CD14-positive monocyte (primary cell): Measurements from ENCODE around the gene SEC24D. TPM values are rescaled to one million over a fixed set of nuclear protein-coding genes. Genes with fewer than 3 reads are reported as not detected.

Experiments used
- DNase-seq, 3 donors: peaks; one replicate each; pipeline ENCODE4 v3.0.0-alpha.2; 2011 to 2022
- H2AFZ ChIP-seq: 2 replicates; pipeline ENCODE4 v1.6.0; 2012; ENCODE audit warnings: mild to moderate bottlenecking, low read depth, low read length, inconsistent platforms; ENCODE audit not compliant: insufficient read depth, poor library complexity, severe bottlenecking
- H3K27ac ChIP-seq, 2 donors: 1 replicate in 1 of 2; 2 replicates in 1 of 2; pipeline ENCODE4 v1.5.1; 2012 to 2013; ENCODE audit warnings: low read length in 2 of 2, control low read depth in 1 of 2, inconsistent platforms in 1 of 2, low read depth in 1 of 2, mild to moderate bottlenecking in 1 of 2
- H3K27me3 ChIP-seq, 2 donors: one replicate each; pipeline versions ENCODE4 v1.6.0 to v1.6.1; 2011 to 2013; ENCODE audit warnings: low read length in 2 of 2; ENCODE audit not compliant: control insufficient read depth in 2 of 2, insufficient read depth in 2 of 2
- H3K36me3 ChIP-seq, 2 donors: replicated peaks in 1 of 2; 1 replicate in 1 of 2; 2 replicates in 1 of 2; pipeline versions ENCODE4 v1.5.1 to v1.6.1; 2012 to 2013; ENCODE audit warnings: low read length in 2 of 2, control low read depth in 1 of 2, inconsistent platforms in 1 of 2, mild to moderate bottlenecking in 1 of 2; ENCODE audit not compliant: insufficient read depth in 2 of 2, control insufficient read depth in 1 of 2
- H3K4me1 ChIP-seq, 2 donors: 1 replicate in 1 of 2; 2 replicates in 1 of 2; pipeline versions ENCODE4 v1.5.1 to v1.6.1; 2012 to 2013; ENCODE audit warnings: low read length in 2 of 2, control low read depth in 1 of 2, inconsistent platforms in 1 of 2, mild to moderate bottlenecking in 1 of 2, moderate library complexity in 1 of 2; ENCODE audit not compliant: insufficient read depth in 2 of 2, control insufficient read depth in 1 of 2
- H3K4me2 ChIP-seq: replicated peaks from 2 replicates; pipeline ENCODE3; 2012; ENCODE audit warnings: low read length, moderate library complexity, mild to moderate bottlenecking; ENCODE audit not compliant: poor library complexity, severe bottlenecking; ENCODE audit errors: extremely low read depth
- H3K4me3 ChIP-seq, 3 experiments: fragments of 200-600 bp in 1 of 3; sonication (generic) in 1 of 3; replicated peaks in 1 of 3; 1 replicate in 2 of 3; 2 replicates in 1 of 3; pipeline ENCODE4 v1.5.1; 2011 to 2013; ENCODE audit warnings: low read length in 3 of 3, mild to moderate bottlenecking in 3 of 3, control low read depth in 2 of 3, low read depth in 2 of 3, inconsistent platforms in 1 of 3, moderate library complexity in 1 of 3
- H3K79me2 ChIP-seq: 2 replicates; pipeline ENCODE4 v1.6.0; 2012; ENCODE audit warnings: mild to moderate bottlenecking, control low read depth, inconsistent platforms, low read length, moderate library complexity; ENCODE audit not compliant: insufficient read depth
- H3K9ac ChIP-seq: 2 replicates; pipeline ENCODE4 v1.6.0; 2017; ENCODE audit warnings: low read length, mild to moderate bottlenecking; ENCODE audit not compliant: insufficient read depth, poor library complexity, severe bottlenecking
- H3K9me3 ChIP-seq, 2 donors: replicated peaks in 1 of 2; 1 replicate in 1 of 2; 2 replicates in 1 of 2; pipeline versions ENCODE4 v1.5.1 to v1.6.1; 2012 to 2013; ENCODE audit warnings: low read length in 2 of 2, control low read depth in 1 of 2; ENCODE audit not compliant: control insufficient read depth in 1 of 2, insufficient read depth in 1 of 2
- H4K20me1 ChIP-seq: 2 replicates; pipeline ENCODE4 v1.6.0; 2012; ENCODE audit warnings: mild to moderate bottlenecking, low read length, control low read depth, moderate library complexity; ENCODE audit not compliant: insufficient read depth
- H3K27ac Mint-ChIP-seq, 7 donors: one replicate each; pipeline ENCODE4 v1.8.0; 2020; ENCODE audit warnings: mild to moderate bottlenecking in 7 of 7, mixed read lengths in 7 of 7, moderate library complexity in 6 of 7, inconsistent platforms in 2 of 7
- H3K27me3 Mint-ChIP-seq, 3 donors: one replicate each; pipeline ENCODE4 v1.8.0; 2021 to 2022; ENCODE audit warnings: low read depth in 3 of 3, mild to moderate bottlenecking in 3 of 3, mixed read lengths in 3 of 3, moderate library complexity in 3 of 3, inconsistent platforms in 1 of 3
- H3K36me3 Mint-ChIP-seq, 2 donors: one replicate each; pipeline ENCODE4 v1.8.0; 2020; ENCODE audit warnings: mixed read lengths in 2 of 2, inconsistent platforms in 1 of 2, mild to moderate bottlenecking in 1 of 2
- H3K4me1 Mint-ChIP-seq: one replicate; pipeline ENCODE4 v1.8.0; 2020; ENCODE audit warnings: mild to moderate bottlenecking, mixed read lengths
- H3K4me3 Mint-ChIP-seq, 2 donors: one replicate each; pipeline ENCODE4 v1.8.0; 2020; ENCODE audit warnings: mild to moderate bottlenecking in 2 of 2, mixed read lengths in 2 of 2, moderate library complexity in 1 of 2
- H3K9me3 Mint-ChIP-seq, 7 donors: one replicate each; pipeline ENCODE4 v1.8.0; 2020 to 2022; ENCODE audit warnings: mixed read lengths in 7 of 7, mild to moderate bottlenecking in 6 of 7, moderate library complexity in 6 of 7, inconsistent platforms in 2 of 7
- CTCF ChIP-seq: fragments of 200-600 bp; IDR thresholded peaks from one replicate; pipeline ENCODE4 v1.8.0; 2022; ENCODE audit warnings: antibody characterized with exemption, mild to moderate bottlenecking
- WGBS: methylation state at CpG from one replicate; pipeline ENCODE4 v1.1.5; 2013; ENCODE audit warnings: missing lambda C conversion rate; ENCODE audit not compliant: insufficient coverage; 5-methylcytosine and 5-hydroxymethylcytosine counted together
- intact Hi-C, 2 donors: fragments of 100-400 bp; cut with micrococcal nuclease; formaldehyde crosslinking; loops; one replicate each; pipeline versions ENCODE4 v1.15.0 to v1.15.1; 2023
- polyA plus RNA-seq, 3 donors: library from polyadenylated mRNA; depleted of rRNA in 1 of 3; unstranded in 2 of 3; stranded (reverse) in 1 of 3; fragments of 300-500 nt in 2 of 3; fragments of >200 nt in 1 of 3; fragmentation: Illumina TruSeq in 2 of 3; gene quantifications; 1 replicate in 2 of 3; 2 replicates in 1 of 3; pipeline ENCODE4 v1.2.3, GENCODE V29; 2012 to 2021

Gene SEC24D
- polyA plus RNA-seq, 3 donors = 16.8 to 31.3 (median 22.6) TPM

DNA sequence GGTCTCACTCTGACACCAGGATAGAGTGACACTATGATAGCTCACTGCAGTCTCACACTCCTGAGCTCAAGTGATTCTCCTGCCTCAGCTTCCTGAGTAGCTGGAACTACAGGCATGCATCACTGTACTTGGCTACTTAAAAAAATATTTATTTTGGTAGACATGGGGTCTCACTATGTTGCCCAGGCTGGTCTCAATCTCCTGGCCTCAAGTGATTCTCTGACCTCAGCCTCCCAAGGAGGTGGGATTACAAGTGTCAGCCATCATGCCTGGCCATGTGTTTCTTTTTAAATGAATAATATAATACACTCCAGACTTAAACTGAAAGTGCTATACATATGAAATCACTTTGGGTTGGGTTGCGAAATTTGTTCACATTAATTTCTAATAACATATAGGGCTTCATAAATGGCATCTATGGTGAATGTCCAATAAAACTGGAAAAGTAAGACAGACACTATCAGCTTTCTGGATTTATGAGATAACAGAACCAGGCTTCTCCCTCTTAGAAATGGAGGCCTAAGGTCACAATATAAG lies 48.0 kb downstream of the SEC24D start:
- Mint-ChIP-seq H3K27me3 (no peaks in the 10 kb centered on the region), H3K27ac (no peak overlapping the region), H3K36me3 (peaks cover 59 to 65% of the 10 kb centered on the region in 2 donors), H3K9me3 (peaks cover 0 to 5% (median 1%) of the 10 kb centered on the region in 7 donors), H3K4me1 (no peaks in the 10 kb centered on the region), H3K4me3 (no peak overlapping the region)
- DNase-seq = no peak
- H3K36me3 ChIP-seq = peaks cover 40 to 70% of the 10 kb centered on the region in 2 donors
- no peaks in the 10 kb centered on the region for H3K9me3 ChIP-seq
- no peaks in the 10 kb centered on the region for H3K27me3 ChIP-seq
- H3K4me1 ChIP-seq = no peaks in the 10 kb centered on the region
- intact Hi-C loops = no loop called here
- H3K9ac ChIP-seq = no peak overlapping the region
- no peak overlapping the region for H3K4me2 ChIP-seq
- no peak for TF ChIP-seq CTCF
- H4K20me1 ChIP-seq = no peaks in the 10 kb centered on the region
- no peak overlapping the region for H3K4me3 ChIP-seq
- H3K79me2 ChIP-seq = no peaks in the 10 kb centered on the region
- WGBS = no CpG with 5 or more reads among the region's 1 CpG
- H3K27ac ChIP-seq = no peak overlapping the region
- no peak overlapping the region for H2AFZ ChIP-seq

- DNase-seq = no peak
- Mint-ChIP-seq H3K4me1 (no peaks in the 10 kb centered on the region), H3K27me3 (no peaks in the 10 kb centered on the region), H3K27ac (no peak overlapping the region), H3K36me3 (peaks cover 56 to 57% of the 10 kb centered on the region in 2 donors), H3K9me3 (peaks cover 2 to 5% (median 3%) of the 10 kb centered on the region in 7 donors), H3K4me3 (no peak overlapping the region)
- H3K36me3 ChIP-seq = peaks cover 35 to 64% of the 10 kb centered on the region in 2 donors
- no peak overlapping the region for H3K4me3 ChIP-seq
- WGBS = no CpG with 5 or more reads among the region's 1 CpG
- intact Hi-C loops = no loop called here
- H3K9ac ChIP-seq = no peak overlapping the region
- no peaks in the 10 kb centered on the region for H3K4me1 ChIP-seq
- no peaks in the 10 kb centered on the region for H3K27me3 ChIP-seq
- no peaks in the 10 kb centered on the region for H4K20me1 ChIP-seq
- no peak overlapping the region for H3K27ac ChIP-seq
- no peak overlapping the region for H2AFZ ChIP-seq
- TF ChIP-seq CTCF = no peak
- H3K4me2 ChIP-seq = no peak overlapping the region
- H3K79me2 ChIP-seq = no peaks in the 10 kb centered on the region
- no peaks in the 10 kb centered on the region for H3K9me3 ChIP-seq
Observed at GRCh38 chr4:118784776-118785175, 51.1 kb downstream of the SEC24D start.
